ENCODE results near the gene RAB28.

RAB28 gene

GRCh38 chr4:13525606-13526281, 41.6 kb upstream of the RAB28 start:
- Histone ChIP-seq H3K4me1 (ENCODE audit: control insufficient read depth in 5 of 5, insufficient read depth in 5 of 5, low read length in 5 of 5) (peaks cover 0 to 20% (median 17%) of the 10 kb centered on the region in 5 donors), H3K27me3 (ENCODE audit: control insufficient read depth in 5 of 5, insufficient read depth in 4 of 5, low read length in 5 of 5) (peaks cover 53 to 89% (median 86%) of the 10 kb centered on the region in 5 donors), H3K27ac (ENCODE audit: low read depth, low read length) (no peak overlapping the region), H3K4me3 (ENCODE audit: low read depth in 1 of 5, low read length in 5 of 5) (no peak overlapping the region), H3K9me3 (ENCODE audit: control insufficient read depth in 5 of 5, low read length in 5 of 5) (peaks cover 9 to 16% (median 14%) of the 10 kb centered on the region in 5 donors), H3K36me3 (ENCODE audit: control insufficient read depth in 5 of 5, insufficient read depth in 5 of 5, low read length in 5 of 5) (no peaks in the 10 kb centered on the region), H3K9ac (ENCODE audit: low read length in 5 of 5) (no peak overlapping the region)

GRCh38 chr4:13524504-13525243, 40.5 kb upstream of the RAB28 start:
- Histone ChIP-seq H3K4me1 (ENCODE audit: control insufficient read depth in 5 of 5, insufficient read depth in 5 of 5, low read length in 5 of 5) (peaks cover 0 to 20% (median 17%) of the 10 kb centered on the region in 5 donors), H3K27ac (ENCODE audit: low read depth, low read length) (no peak overlapping the region), H3K27me3 (ENCODE audit: control insufficient read depth in 5 of 5, insufficient read depth in 4 of 5, low read length in 5 of 5) (peaks cover 42 to 81% (median 75%) of the 10 kb centered on the region in 5 donors), H3K36me3 (ENCODE audit: control insufficient read depth in 5 of 5, insufficient read depth in 5 of 5, low read length in 5 of 5) (no peaks in the 10 kb centered on the region), H3K9ac (ENCODE audit: low read length in 5 of 5) (no peak overlapping the region), H3K4me3 (ENCODE audit: low read depth in 1 of 5, low read length in 5 of 5) (peak overlapping the region in 1 of 5 donors; percentile 9), H3K9me3 (ENCODE audit: control insufficient read depth in 5 of 5, low read length in 5 of 5) (peaks cover 9 to 16% (median 14%) of the 10 kb centered on the region in 5 donors)

GRCh38 chr4:13523591-13524503, 39.7 kb upstream of the RAB28 start:
- Histone ChIP-seq H3K4me3 (ENCODE audit: low read depth in 1 of 5, low read length in 5 of 5) (peak overlapping the region in 1 of 5 donors; percentile 9), H3K9me3 (ENCODE audit: control insufficient read depth in 5 of 5, low read length in 5 of 5) (peaks cover 9 to 16% (median 14%) of the 10 kb centered on the region in 5 donors), H3K27ac (ENCODE audit: low read depth, low read length) (no peak overlapping the region), H3K9ac (ENCODE audit: low read length in 5 of 5) (no peak overlapping the region), H3K36me3 (ENCODE audit: control insufficient read depth in 5 of 5, insufficient read depth in 5 of 5, low read length in 5 of 5) (no peaks in the 10 kb centered on the region), H3K4me1 (ENCODE audit: control insufficient read depth in 5 of 5, insufficient read depth in 5 of 5, low read length in 5 of 5) (peaks cover 0 to 17% (median 10%) of the 10 kb centered on the region in 5 donors), H3K27me3 (ENCODE audit: control insufficient read depth in 5 of 5, insufficient read depth in 4 of 5, low read length in 5 of 5) (peaks cover 36 to 74% (median 67%) of the 10 kb centered on the region in 5 donors)

DNA sequence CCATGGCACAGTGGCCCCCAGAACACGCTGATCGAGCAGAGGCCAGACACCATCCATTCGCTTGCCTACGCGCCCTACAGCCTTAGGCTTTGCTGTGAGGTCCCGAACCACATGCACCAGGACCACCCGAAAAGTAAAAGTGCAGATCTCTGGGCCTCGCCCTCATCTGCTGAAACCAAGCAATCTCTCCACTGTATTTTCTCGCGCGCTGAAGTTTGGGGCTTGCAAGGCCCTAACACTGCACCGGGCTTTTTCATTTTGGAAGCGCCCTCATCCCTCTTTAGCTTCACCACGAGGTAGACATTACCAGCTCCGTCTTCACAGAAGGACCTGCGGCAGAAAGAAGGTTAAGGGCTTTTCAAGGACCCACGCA, 39.0 kb upstream of the RAB28 start:
- Histone ChIP-seq H3K9ac (ENCODE audit: low read length in 5 of 5) (no peak overlapping the region), H3K4me3 (ENCODE audit: low read depth in 1 of 5, low read length in 5 of 5) (no peak overlapping the region), H3K9me3 (ENCODE audit: control insufficient read depth in 5 of 5, low read length in 5 of 5) (peaks cover 9 to 16% (median 14%) of the 10 kb centered on the region in 5 donors), H3K27ac (ENCODE audit: low read depth, low read length) (no peak overlapping the region), H3K4me1 (ENCODE audit: control insufficient read depth in 5 of 5, insufficient read depth in 5 of 5, low read length in 5 of 5) (peaks cover 0 to 10% (median 5%) of the 10 kb centered on the region in 5 donors), H3K36me3 (ENCODE audit: control insufficient read depth in 5 of 5, insufficient read depth in 5 of 5, low read length in 5 of 5) (no peaks in the 10 kb centered on the region), H3K27me3 (ENCODE audit: control insufficient read depth in 5 of 5, insufficient read depth in 4 of 5, low read length in 5 of 5) (peaks cover 30 to 67% (median 60%) of the 10 kb centered on the region in 5 donors)

- Histone ChIP-seq H3K4me3 (ENCODE audit: low read depth in 1 of 5, low read length in 5 of 5) (no peak overlapping the region), H3K27ac (ENCODE audit: low read depth, low read length) (no peak overlapping the region), H3K9me3 (ENCODE audit: control insufficient read depth in 5 of 5, low read length in 5 of 5) (peaks cover 9 to 16% (median 14%) of the 10 kb centered on the region in 5 donors), H3K27me3 (ENCODE audit: control insufficient read depth in 5 of 5, insufficient read depth in 4 of 5, low read length in 5 of 5) (peaks cover 27 to 62% (median 56%) of the 10 kb centered on the region in 5 donors), H3K36me3 (ENCODE audit: control insufficient read depth in 5 of 5, insufficient read depth in 5 of 5, low read length in 5 of 5) (no peaks in the 10 kb centered on the region), H3K9ac (ENCODE audit: low read length in 5 of 5) (no peak overlapping the region), H3K4me1 (ENCODE audit: control insufficient read depth in 5 of 5, insufficient read depth in 5 of 5, low read length in 5 of 5) (peaks cover 0 to 8% (median 5%) of the 10 kb centered on the region in 5 donors)
These were observed 38.4 kb upstream of the RAB28 start for GRCh38 chr4:13522282-13523104.

- peaks cover 21 to 49% (median 44%) of the 10 kb centered on the region in 5 donors for H3K27me3 ChIP-seq (ENCODE audit: control insufficient read depth in 5 of 5, insufficient read depth in 4 of 5, low read length in 5 of 5)
- no peaks in the 10 kb centered on the region for H3K36me3 ChIP-seq (ENCODE audit: control insufficient read depth in 5 of 5, insufficient read depth in 5 of 5, low read length in 5 of 5)
- no peak overlapping the region for H3K9ac ChIP-seq (ENCODE audit: low read length in 5 of 5)
- H3K9me3 ChIP-seq (ENCODE audit: control insufficient read depth in 5 of 5, low read length in 5 of 5), result peaks cover 9 to 16% (median 14%) of the 10 kb centered on the region in 5 donors
- H3K4me1 ChIP-seq (ENCODE audit: control insufficient read depth in 5 of 5, insufficient read depth in 5 of 5, low read length in 5 of 5), result peaks cover 0 to 8% (median 5%) of the 10 kb centered on the region in 5 donors
- no peak overlapping the region for H3K27ac ChIP-seq (ENCODE audit: low read depth, low read length)
- H3K4me3 ChIP-seq (ENCODE audit: low read depth in 1 of 5, low read length in 5 of 5), result no peak overlapping the region
These were observed 36.9 kb upstream of the RAB28 start for GRCh38 chr4:13521047-13521446.

DNA sequence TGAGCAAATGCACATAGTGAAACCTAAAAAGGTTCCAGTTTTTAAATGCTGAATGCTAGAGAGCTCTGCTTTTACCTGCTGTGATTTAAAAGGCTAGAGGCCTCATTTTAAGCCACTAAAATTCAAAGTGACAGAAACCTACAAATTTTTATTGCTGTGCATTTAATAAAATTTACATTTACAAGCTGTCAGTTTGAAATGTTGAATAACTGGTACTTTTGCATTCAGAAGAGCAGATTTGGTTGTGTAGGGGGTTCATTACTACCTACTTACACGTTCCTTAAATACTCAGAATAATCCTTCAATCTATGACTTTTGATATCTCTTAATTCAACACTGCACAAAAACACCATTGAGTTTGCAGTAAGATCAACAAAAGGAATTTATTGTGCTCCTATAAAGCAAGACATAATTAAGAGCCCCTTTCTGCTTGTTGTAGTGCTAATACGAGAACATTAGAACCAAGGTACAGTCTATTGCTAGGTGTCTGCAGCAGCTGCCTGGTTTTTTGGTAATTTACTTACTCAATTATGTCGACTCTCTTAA, 32.2 kb upstream of the RAB28 start:
- no peak overlapping the region for H3K27ac ChIP-seq (ENCODE audit: low read depth, low read length)
- H3K4me3 ChIP-seq (ENCODE audit: low read depth in 1 of 5, low read length in 5 of 5), result no peak overlapping the region
- H3K4me1 ChIP-seq (ENCODE audit: control insufficient read depth in 5 of 5, insufficient read depth in 5 of 5, low read length in 5 of 5), result no peaks in the 10 kb centered on the region
- no peak overlapping the region for H3K9ac ChIP-seq (ENCODE audit: low read length in 5 of 5)
- H3K36me3 ChIP-seq (ENCODE audit: control insufficient read depth in 5 of 5, insufficient read depth in 5 of 5, low read length in 5 of 5), result no peaks in the 10 kb centered on the region
- no peaks in the 10 kb centered on the region for H3K9me3 ChIP-seq (ENCODE audit: control insufficient read depth in 5 of 5, low read length in 5 of 5)
- peaks cover 6 to 13% (median 8%) of the 10 kb centered on the region in 5 donors for H3K27me3 ChIP-seq (ENCODE audit: control insufficient read depth in 5 of 5, insufficient read depth in 4 of 5, low read length in 5 of 5)

GRCh38 chr4:13515268-13515667, 31.1 kb upstream of the RAB28 start:
- H3K9me3 ChIP-seq (ENCODE audit: control insufficient read depth in 5 of 5, low read length in 5 of 5), result no peaks in the 10 kb centered on the region
- no peaks in the 10 kb centered on the region for H3K36me3 ChIP-seq (ENCODE audit: control insufficient read depth in 5 of 5, insufficient read depth in 5 of 5, low read length in 5 of 5)
- H3K4me3 ChIP-seq (ENCODE audit: low read depth in 1 of 5, low read length in 5 of 5), result no peak overlapping the region
- H3K9ac ChIP-seq (ENCODE audit: low read length in 5 of 5), result no peak overlapping the region
- H3K27me3 ChIP-seq (ENCODE audit: control insufficient read depth in 5 of 5, insufficient read depth in 4 of 5, low read length in 5 of 5), result peaks cover under 1 to 8% (median 6%) of the 10 kb centered on the region in 5 donors
- H3K27ac ChIP-seq (ENCODE audit: low read depth, low read length), result no peak overlapping the region
- H3K4me1 ChIP-seq (ENCODE audit: control insufficient read depth in 5 of 5, insufficient read depth in 5 of 5, low read length in 5 of 5), result no peaks in the 10 kb centered on the region

DNA sequence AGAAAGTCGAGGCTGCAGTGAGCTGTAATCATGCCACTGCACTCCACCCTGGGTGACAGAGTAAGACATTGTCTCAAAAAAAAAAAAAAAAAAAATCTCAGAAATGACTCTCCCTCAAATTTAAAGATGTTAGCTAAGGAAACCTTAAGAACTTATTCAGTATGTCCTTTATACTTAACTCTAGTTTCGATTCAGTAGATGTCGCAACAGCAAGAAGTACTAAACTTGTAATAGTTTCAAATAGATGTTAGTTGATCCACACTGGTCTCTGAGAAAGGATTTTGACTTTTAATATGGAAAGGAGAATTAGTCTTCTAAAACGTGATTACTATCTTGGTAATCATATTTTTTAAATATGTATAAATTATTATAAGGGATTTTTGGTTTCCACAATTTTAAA, 30.6 kb upstream of the RAB28 start:
- Histone ChIP-seq H3K4me3 (ENCODE audit: low read depth in 1 of 5, low read length in 5 of 5) (no peak overlapping the region), H3K27me3 (ENCODE audit: control insufficient read depth in 5 of 5, insufficient read depth in 4 of 5, low read length in 5 of 5) (peaks cover 0 to 8% (median 6%) of the 10 kb centered on the region in 5 donors), H3K4me1 (ENCODE audit: control insufficient read depth in 5 of 5, insufficient read depth in 5 of 5, low read length in 5 of 5) (no peaks in the 10 kb centered on the region), H3K36me3 (ENCODE audit: control insufficient read depth in 5 of 5, insufficient read depth in 5 of 5, low read length in 5 of 5) (no peaks in the 10 kb centered on the region), H3K9ac (ENCODE audit: low read length in 5 of 5) (no peak overlapping the region), H3K9me3 (ENCODE audit: control insufficient read depth in 5 of 5, low read length in 5 of 5) (no peaks in the 10 kb centered on the region), H3K27ac (ENCODE audit: low read depth, low read length) (no peak overlapping the region)

Data from subcutaneous abdominal adipose tissue (tissue), 5 donors.